Breast epithelium (tissue), 4 donors: Measurements from ENCODE around the gene TRIM37. TPM values are rescaled to one million over a fixed set of nuclear protein-coding genes. Genes with fewer than 3 reads are reported as not detected.
A peak's percentile ranks its signal among the peaks of the same experiment; 100 is the strongest.

ENCODE experiments used
- DNase-seq, 2 donors: peaks; one replicate each; pipeline ENCODE4 v3.0.0-alpha.2; 2019; ENCODE audit warnings: low spot score in 2 of 2
- H3K27ac ChIP-seq, 2 donors: fragments of 200-600 bp; sonication (generic) in 1 of 2; one replicate each; pipeline ENCODE4 v1.5.1; 2016 to 2019; ENCODE audit warnings: mild to moderate bottlenecking in 1 of 2
- H3K27me3 ChIP-seq, 2 donors: fragments of 200-600 bp; sonication (generic) in 1 of 2; one replicate each; pipeline versions ENCODE4 v1.5.1 to v1.6.0; 2017 to 2019; ENCODE audit warnings: control low read depth in 1 of 2, mild to moderate bottlenecking in 1 of 2
- H3K36me3 ChIP-seq: fragments of 200-600 bp; one replicate; pipeline ENCODE4 v1.5.1; 2019
- H3K4me1 ChIP-seq, 2 donors: fragments of 200-600 bp; sonication (generic); one replicate each; pipeline ENCODE4 v1.5.1; 2016 to 2019; ENCODE audit warnings: control low read depth in 1 of 2
- H3K4me3 ChIP-seq, 3 donors: fragments of 200-600 bp; sonication (generic); 1 replicate in 2 of 3; 2 replicates in 1 of 3; pipeline ENCODE4 v1.5.1; 2016 to 2019; ENCODE audit warnings: mild to moderate bottlenecking in 3 of 3, moderate library complexity in 2 of 3
- H3K9me3 ChIP-seq, 2 donors: fragments of 200-600 bp; sonication (generic) in 1 of 2; one replicate each; pipeline ENCODE4 v1.5.1; 2016 to 2019; ENCODE audit warnings: control low read depth in 1 of 2
- POLR2A ChIP-seq: fragments of 450-650 bp; IDR thresholded peaks from one replicate; pipeline ENCODE4 v1.6.1; 2016; ENCODE audit warnings: antibody characterized with exemption, mild to moderate bottlenecking, moderate library complexity
- POLR2AphosphoS5 ChIP-seq, 3 donors: sonication (generic); formaldehyde crosslinking; IDR thresholded peaks; one replicate each; pipeline ENCODE4 v1.6.1; 2017; ENCODE audit warnings: antibody characterized with exemption in 3 of 3
- intact Hi-C: fragments of 100-400 bp; cut with DNase I; formaldehyde crosslinking; loops from one replicate; pipeline ENCODE4 v1.15.1; 2023; ENCODE audit warnings: low total_unique reads
- total RNA-seq, 3 donors: library from RNA; depleted of rRNA; stranded (reverse); fragments of >200 nt; gene quantifications; one replicate each; pipeline ENCODE4 v1.1.0, GENCODE V29; 2016
- TF ChIP-seq, protein P1 (sequence below), 3 donors: fragments of 450-650 bp; IDR thresholded peaks; one replicate each; pipeline ENCODE4 v1.5.1; 2016 to 2017; ENCODE audit warnings: antibody characterized with exemption in 3 of 3, mild to moderate bottlenecking in 3 of 3, moderate library complexity in 3 of 3

TRIM37 gene, protein sequence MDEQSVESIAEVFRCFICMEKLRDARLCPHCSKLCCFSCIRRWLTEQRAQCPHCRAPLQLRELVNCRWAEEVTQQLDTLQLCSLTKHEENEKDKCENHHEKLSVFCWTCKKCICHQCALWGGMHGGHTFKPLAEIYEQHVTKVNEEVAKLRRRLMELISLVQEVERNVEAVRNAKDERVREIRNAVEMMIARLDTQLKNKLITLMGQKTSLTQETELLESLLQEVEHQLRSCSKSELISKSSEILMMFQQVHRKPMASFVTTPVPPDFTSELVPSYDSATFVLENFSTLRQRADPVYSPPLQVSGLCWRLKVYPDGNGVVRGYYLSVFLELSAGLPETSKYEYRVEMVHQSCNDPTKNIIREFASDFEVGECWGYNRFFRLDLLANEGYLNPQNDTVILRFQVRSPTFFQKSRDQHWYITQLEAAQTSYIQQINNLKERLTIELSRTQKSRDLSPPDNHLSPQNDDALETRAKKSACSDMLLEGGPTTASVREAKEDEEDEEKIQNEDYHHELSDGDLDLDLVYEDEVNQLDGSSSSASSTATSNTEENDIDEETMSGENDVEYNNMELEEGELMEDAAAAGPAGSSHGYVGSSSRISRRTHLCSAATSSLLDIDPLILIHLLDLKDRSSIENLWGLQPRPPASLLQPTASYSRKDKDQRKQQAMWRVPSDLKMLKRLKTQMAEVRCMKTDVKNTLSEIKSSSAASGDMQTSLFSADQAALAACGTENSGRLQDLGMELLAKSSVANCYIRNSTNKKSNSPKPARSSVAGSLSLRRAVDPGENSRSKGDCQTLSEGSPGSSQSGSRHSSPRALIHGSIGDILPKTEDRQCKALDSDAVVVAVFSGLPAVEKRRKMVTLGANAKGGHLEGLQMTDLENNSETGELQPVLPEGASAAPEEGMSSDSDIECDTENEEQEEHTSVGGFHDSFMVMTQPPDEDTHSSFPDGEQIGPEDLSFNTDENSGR
- total RNA-seq, result 10 to 100 TPM; 18.7 to 24.6 (median 20.9) TPM

DNA sequence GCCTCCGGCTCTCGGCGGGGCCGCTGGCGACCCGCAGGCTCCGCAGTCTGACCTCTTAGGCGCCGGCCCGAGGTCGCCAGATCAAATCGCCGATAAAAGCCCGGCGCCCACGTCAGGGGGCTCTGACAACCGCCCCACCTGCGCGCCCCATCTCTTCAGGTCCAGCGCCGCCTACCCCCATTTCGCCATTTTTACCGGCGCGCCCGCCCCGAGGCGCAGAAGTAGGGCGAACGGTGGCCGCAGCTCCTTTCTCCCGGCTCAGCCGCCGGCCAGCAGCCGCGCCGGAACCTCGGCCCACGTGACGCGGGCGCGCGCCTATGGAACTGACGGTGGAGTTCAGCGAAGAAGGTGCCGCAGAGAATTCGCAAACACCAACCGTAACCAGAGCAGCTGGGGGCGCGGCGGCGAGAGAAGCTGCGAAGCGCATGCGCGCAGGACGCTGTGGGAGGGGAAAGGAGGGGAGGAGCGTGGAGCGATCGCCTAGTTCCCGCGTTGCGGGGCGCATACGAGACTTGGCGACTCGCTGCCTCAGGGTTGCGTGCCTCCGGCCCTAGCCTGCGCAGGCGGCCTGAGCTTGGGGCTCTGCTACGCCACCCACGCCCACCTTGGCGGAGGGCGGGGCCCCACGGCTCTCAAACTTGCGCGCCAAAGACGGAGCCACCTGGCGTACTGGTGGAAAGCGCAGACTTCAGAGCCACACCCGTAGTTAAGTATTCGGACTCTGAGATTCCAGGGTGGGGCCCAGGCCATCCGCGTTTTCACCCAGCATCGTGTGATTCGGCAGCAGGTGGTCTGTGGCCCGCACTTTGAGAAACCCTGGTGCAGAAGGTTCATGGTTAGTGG is at the start of gene TRIM37:
Gene TRIM37 (minus strand): TSS at position 418 of the 843 bp plus-strand sequence. CDS start 419 bp downstream, outside the sequence.
- intact Hi-C loops, result no loop called here
- peak within 1 kb of the TSS; percentile 73 to 96 (median 89) for H3K4me3 ChIP-seq

GRCh38 chr17:59155439-59156177 is 48.9 kb upstream of the TRIM37 start, which contains the start of gene PRR11:
PRR11 (plus strand) TSS chr17:59155746; CDS start chr17:59169753, 14,007 bp downstream.
- Histone ChIP-seq H3K9me3 (no peaks in the 10 kb centered on the region), H3K4me1 (no peaks in the 10 kb centered on the region), H3K27me3 (no peaks in the 10 kb centered on the region), H3K27ac (peak within 1 kb of the TSS; percentile 81 to 85), H3K4me3 (peak within 1 kb of the TSS; percentile 68 to 91 (median 76)), H3K36me3 (no peaks in the 10 kb centered on the region)
- DNase-seq, result peak; percentile 91 to 98
- TF ChIP-seq POLR2A (no peak), POLR2AphosphoS5 (IDR thresholded peaks at IDR 0.05) (no peak)
- TF ChIP-seq, protein P1, sequence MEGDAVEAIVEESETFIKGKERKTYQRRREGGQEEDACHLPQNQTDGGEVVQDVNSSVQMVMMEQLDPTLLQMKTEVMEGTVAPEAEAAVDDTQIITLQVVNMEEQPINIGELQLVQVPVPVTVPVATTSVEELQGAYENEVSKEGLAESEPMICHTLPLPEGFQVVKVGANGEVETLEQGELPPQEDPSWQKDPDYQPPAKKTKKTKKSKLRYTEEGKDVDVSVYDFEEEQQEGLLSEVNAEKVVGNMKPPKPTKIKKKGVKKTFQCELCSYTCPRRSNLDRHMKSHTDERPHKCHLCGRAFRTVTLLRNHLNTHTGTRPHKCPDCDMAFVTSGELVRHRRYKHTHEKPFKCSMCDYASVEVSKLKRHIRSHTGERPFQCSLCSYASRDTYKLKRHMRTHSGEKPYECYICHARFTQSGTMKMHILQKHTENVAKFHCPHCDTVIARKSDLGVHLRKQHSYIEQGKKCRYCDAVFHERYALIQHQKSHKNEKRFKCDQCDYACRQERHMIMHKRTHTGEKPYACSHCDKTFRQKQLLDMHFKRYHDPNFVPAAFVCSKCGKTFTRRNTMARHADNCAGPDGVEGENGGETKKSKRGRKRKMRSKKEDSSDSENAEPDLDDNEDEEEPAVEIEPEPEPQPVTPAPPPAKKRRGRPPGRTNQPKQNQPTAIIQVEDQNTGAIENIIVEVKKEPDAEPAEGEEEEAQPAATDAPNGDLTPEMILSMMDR (IDR thresholded peaks at IDR 0.05), result no peak
- intact Hi-C loops, result no loop called here

More for the DNA sequence above, at the start of gene TRIM37:
- Histone ChIP-seq H3K36me3 (no peaks in the 10 kb centered on the region), H3K4me1 (peaks cover 0 to 6% of the 10 kb centered on the region in 2 donors), H3K27me3 (no peaks in the 10 kb centered on the region), H3K9me3 (no peaks in the 10 kb centered on the region), H3K27ac (peak within 1 kb of the TSS; percentile 89 to 90)
- peak; percentile 89 to 96 for DNase-seq
- TF ChIP-seq, protein P1 (IDR thresholded peaks at IDR 0.05), result no peak
- peak; percentile 58 to 82 (median 72) for TF ChIP-seq POLR2AphosphoS5 (IDR thresholded peaks at IDR 0.05)
- TF ChIP-seq POLR2A, result no peak

DNA sequence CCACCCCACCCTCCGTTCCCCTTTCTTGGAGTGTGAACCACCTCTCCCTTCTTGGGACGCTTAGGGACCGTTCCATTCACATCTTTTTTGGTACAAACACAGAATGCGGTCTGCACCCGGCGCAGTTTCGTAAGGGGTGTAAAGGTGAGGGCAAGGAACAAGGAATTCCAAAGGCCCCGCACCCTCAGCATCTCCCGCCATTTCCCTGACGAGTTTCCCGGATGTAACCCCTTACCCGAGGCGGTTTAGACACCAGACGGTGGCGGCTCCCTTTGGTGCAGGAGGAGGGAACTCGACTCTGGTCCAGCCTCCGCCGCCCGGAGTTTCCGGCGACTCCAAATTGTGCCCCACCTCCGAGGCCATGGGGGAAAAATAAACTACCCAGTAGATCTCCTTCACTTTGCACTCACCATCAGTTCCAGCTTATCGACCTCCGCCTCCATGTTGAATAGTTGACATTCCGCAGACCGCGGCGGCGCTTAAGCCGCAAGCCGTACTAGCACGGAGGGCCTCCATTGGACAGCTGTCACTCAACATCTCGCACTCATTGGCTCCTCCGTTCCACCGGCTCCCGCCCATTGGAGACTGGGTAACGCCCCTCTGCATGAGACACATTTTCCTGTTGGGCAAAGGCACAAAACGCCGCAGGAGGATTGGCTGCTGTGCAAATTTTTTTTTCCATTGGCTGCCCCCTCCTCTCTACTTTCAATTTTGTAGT is 48.2 kb upstream of the TRIM37 start, which contains the start of gene SKA2:
Gene SKA2 (minus strand): TSS at position 466 of the 718 bp plus-strand sequence. CDS start 23 bp downstream, at position 443.
- H3K27ac ChIP-seq, result peak within 1 kb of the TSS; percentile 81 to 85
- no peaks in the 10 kb centered on the region for H3K36me3 ChIP-seq
- TF ChIP-seq POLR2AphosphoS5 (IDR thresholded peaks at IDR 0.05), result peak; percentile 40 to 61 (median 45)
- TF ChIP-seq, protein P1 (IDR thresholded peaks at IDR 0.05), result no peak
- DNase-seq, result peak; percentile 95 to 98
- H3K9me3 ChIP-seq, result no peaks in the 10 kb centered on the region
- no peaks in the 10 kb centered on the region for H3K4me1 ChIP-seq
- H3K4me3 ChIP-seq, result peak within 1 kb of the TSS; percentile 68 to 91 (median 76)
- no peaks in the 10 kb centered on the region for H3K27me3 ChIP-seq
- intact Hi-C loops, result no loop called here

DNA sequence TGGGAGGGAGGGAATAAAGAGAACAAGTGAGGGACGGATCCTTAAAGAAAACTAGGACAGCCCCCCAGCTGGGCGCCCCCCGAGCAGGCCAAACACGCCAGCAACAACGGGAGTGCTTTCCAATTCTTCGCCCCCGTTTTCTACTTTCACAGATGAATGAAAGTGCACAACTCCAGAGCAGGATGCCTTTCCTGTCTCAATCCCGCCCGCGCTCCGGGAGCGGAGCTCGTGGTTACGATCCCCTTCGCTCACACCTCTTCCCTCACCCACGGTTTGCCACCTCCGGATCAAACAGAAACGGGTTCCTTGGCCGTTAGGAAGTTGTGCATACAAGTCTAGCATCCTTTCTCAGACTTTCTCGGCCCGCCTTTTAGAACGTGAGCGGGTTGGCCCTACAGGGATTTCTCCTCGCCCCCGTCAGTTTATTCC is 47.6 kb upstream of the TRIM37 start:
- peak overlapping the region; percentile 68 to 91 (median 76) for H3K4me3 ChIP-seq
- H3K4me1 ChIP-seq, result no peaks in the 10 kb centered on the region
- peak overlapping the region; percentile 81 to 85 for H3K27ac ChIP-seq
- TF ChIP-seq POLR2A (no peak), POLR2AphosphoS5 (IDR thresholded peaks at IDR 0.05) (no peak)
- TF ChIP-seq, protein P1 (IDR thresholded peaks at IDR 0.05), result no peak
- intact Hi-C loops, result no loop called here
- no peaks in the 10 kb centered on the region for H3K27me3 ChIP-seq
- no peaks in the 10 kb centered on the region for H3K36me3 ChIP-seq
- no peaks in the 10 kb centered on the region for H3K9me3 ChIP-seq
- peak in 1 of 2 donors; percentile 26 for DNase-seq
